T-helper 1 cell (primary cell): Measurements from ENCODE around the gene ANO6.
"Not testable (repeated sequence)": the region's sequence is repeated elsewhere in the genome, so short reads cannot be mapped to it uniquely, and the experiment has no call there.

Experiments
- DNase-seq, 5 donors: peaks; one replicate each; pipeline ENCODE4 v3.0.0-alpha.2; 2012 to 2020

Gene ANO6

DNA sequence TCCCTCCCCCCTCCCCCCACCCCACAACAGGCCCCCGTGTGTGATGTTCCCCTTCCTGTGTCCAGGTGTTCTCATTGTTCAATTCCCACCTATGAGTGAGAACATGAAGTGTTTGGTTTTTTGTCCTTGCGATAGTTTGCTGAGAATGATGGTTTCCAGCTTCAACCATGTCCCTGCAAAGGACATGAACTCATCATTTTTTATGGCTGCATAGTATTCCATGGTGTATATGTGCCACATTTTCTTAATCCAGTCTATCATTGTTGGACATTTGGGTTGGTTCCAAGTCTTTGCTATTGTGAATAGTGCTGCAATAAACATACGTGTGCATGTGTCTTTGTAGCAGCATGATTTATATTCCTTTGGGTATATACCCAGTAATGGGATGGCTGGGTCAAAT is 101.4 kb downstream of the ANO6 start:
- DNase-seq: not testable (repeated sequence)

DNA sequence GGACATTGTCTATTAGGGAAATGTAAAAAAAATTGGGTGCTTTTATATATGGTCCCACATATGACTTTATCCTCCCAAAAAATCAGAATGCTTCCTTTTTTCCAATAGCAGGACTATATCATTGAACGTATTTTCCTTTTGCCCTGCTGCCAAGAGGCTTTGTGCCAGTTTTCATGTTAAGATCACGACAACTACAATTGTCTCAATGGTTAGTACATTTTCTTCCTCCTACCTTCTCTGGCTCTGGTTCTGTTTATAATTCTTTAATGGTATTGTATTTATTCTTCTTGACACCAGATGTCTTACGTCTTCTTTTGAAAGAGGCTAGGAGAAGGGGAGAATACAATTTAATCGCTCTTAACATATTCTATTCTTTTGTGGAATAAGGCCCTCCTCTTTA is 106.9 kb downstream of the ANO6 start:
- no peak for DNase-seq

DNA sequence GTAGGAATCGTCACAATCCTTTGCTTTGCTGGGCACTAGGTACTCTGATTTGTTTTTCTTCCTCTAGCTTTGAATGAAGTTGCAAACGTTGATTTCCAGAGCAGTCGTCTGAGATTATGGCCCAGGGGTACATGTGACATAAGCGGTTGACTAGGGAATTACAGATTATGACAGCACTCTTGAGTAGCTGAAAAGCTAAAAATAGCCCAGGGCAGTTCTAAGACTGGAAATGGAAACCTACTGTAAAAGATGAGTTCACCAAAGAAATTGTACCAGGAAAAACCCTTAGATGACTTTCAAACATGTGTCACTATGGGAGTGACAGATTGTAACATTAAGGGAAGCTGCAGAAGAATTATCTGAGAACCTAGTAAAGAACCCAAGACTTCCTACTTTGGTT is 108.5 kb downstream of the ANO6 start:
- DNase-seq: no peak

DNA sequence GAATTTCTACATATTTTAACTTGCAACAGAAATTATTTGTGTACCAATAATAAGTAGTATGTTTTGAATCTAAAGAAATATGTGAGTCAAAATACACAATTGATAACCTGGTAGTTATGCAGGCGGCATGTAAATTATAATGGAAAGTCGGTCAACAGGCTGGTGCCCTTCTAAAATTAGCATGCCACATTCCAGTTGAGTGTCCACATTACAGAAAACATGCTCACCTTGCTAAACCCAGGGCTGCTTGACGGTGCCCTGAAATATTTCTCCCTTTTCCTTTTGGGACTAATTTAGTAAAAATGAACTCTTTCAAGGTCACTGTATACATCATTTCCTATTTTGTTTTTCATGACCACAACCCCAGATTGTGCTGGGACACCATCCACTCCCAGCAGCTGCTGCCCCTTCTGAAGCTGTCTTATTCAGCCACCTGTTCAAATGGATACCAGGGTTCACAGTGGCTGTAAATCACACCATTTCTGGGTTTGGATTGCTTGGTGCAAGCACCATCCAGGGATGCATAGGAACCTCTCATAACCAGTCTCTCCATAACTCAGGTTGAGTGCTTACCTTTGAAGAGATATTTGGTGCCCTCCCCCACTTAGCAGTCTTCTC is 110.6 kb downstream of the ANO6 start:
- no peak for DNase-seq

DNA sequence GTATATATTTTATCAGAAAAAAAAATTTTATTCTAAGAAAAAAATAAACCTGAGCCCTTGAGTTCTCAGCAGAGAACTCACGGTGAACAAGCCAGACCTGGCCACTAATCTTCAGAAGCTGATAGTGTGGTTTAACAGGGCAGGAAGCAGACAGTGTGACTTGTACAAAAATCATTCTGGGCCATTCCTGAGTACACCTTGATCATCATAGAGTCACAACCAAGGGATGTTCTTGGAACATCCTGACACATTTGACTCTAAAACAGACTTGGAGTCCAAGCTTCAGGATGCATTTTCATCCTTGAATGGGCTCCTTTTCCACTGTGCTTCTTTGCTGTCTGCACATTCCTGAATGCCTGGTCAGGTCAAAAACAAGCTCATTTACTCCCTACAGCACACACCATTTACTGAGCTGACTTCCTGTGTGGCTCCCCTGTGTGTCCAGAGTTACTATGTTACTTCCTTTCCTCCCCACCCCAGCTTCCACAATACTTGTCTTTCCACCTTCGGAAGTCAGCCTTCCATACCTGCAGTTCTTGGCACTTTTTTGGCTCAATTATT is 112.0 kb downstream of the ANO6 start:
- no peak for DNase-seq

DNA sequence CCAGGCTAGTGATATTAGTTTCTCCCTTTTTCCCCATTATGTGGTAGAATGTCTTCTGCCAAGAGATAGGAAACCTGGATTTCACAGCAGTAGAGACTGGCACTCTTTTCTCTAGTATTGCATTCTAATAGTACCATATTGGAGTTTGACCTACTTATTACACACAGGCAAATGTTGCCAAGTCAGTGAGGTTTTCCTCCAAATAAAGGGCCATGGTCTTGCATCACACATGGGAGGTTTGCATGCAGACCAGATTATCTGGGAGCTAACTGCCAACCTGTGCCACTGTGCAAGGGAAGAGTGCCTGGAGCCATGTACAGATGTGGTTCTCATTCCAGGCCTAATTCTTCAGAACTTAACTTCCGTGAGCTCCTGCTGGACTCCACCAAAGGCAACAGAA is 113.3 kb downstream of the ANO6 start:
- no peak for DNase-seq

DNA sequence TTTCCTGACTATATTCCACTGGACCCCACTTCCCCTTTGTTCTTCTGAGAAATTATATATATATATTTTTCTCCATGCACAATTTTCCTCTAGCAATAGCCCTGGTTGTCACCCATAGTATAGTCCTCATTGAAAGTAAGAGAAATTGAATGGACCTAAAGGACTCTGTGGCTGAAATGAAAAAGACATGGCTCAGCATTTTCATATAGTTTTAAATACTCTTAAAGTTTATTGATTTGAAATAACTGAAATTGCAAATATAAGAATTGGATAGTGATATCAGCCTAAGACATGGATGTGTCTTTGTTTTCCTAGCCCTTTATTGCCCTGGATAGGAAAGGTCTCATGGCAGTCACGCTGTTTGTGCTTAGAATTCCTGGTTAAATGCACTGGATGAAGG is 113.8 kb downstream of the ANO6 start:
- DNase-seq: no peak

DNA sequence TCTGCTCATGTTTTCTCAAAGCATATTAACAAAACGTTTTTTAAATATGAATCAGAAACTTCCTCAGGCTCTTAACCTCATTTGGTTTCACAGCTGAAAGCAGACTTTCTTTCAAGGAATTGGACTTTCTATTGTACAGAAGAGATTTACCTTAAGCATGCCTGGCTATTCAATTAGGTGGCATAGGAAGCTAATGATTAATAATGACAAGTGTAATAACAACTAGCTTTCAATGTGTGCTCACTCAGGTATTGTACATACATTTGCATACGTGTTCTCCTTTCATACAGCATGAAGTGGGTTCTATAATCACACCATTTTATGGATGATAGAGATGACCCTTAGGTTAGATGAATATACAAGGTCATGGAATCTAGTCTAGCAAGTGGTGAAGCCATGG is 115.7 kb downstream of the ANO6 start:
- no peak for DNase-seq

DNA sequence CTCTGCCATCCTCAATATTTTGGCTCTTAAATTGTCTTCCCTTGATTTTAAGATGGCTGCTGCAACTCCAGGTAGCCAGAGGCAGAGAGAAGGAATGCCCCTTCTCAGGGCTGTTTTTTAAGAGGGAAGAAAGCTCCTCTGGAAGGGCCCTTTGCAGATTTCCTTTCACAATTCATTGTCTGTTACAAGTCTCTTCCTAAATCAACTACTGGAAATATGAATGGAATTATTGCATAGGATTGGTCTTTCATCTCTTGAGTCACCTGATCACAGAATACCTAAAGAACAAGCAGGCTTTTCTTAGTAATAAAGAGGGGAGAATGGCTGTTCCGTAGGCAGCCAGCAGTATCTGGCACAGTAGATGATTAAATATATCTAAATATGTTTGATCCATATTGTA is 118.5 kb downstream of the ANO6 start:
- no peak for DNase-seq

DNA sequence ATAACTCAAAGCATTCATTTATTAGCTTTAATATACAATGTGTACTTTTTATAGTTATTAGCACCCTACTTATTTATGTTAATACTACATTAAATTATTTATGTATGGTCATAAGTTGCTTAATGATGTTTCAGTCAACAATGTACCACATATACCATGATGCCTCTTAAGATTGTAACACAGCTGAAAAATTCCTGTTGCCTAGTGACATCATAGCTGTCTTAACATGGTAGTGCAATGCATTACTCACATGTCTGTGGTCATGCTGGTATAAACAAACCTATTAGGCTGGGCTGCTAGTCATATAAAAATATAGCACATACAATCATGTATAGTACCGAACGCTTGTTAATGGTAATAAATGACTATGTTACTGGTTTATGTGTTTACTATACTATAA is 120.4 kb downstream of the ANO6 start:
- no peak for DNase-seq

DNA sequence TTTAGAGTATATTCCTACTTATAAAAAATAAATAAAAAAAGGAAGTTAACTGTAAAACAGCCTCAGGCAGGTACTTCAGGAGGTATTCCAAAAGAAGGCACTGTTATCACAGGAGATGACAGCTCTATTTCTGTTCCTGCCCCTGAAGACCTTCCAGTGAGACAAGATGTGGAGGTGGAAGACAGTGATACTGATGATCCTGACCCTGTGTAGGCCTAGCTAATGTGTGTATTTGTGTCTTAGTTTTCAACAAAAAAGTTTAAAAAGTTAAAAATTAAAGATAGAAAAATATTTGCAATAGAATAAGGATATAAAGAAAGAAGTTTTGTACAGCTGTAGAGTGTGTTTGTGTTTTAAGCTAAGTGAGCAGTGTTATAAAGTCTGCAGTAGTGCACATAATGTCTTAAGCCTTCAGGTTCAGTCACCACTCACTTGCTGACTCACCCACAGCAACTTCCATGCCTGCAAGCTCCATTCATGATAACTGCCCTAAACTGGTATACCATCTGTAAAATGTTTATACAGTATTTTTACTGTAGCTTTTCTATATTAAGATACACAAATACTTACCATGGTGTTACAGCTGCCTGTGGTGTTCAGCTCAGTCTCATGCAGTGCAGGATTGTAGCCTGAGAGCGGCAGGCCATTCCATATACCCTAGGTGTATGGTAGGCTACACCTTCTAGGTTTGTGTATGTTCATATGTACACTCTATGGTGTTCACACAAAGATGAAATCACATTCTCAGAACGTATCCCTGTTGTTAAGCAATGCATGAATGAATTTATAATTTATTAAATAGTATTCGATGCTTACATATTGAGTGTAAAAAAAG is 121.1 kb downstream of the ANO6 start:
- DNase-seq: no peak

DNA sequence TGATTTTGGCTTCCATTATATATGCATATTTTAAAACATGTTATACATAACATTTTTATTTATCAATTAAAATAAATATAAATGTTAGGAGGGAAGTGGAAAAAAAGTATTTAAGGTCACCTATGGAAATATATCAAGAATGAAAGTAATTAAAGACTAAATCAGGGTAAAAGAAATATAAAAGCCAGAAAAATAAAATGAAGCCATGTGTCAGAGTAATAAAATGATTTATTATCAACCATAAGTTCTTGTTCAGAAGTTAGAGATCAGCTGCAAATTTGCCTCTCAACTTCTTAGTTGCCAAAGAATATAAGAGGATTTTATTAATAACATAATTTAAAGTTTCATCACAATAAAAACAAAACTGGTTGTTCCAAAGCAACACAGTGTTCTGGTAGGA is 121.9 kb downstream of the ANO6 start:
- DNase-seq: no peak

DNA sequence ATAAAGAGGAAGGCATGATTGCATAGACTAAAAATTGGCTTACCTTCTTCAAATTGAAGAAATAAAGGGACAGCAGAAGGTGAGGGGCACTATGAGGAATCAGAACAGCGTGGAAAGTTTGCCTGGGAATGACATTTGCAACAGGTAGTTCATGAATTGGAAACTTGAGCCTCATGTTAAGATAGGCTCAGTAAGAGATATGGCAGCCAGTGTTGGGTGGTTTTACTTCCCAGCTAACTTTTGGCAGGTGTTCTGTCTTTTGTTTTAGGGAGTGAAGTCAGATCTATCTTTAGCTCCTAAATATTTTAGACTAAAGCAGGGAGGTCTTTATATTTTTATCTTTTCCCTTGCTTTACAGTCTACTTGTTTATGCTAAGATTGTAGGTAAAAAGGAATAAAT is 122.4 kb downstream of the ANO6 start:
- DNase-seq: no peak

DNA sequence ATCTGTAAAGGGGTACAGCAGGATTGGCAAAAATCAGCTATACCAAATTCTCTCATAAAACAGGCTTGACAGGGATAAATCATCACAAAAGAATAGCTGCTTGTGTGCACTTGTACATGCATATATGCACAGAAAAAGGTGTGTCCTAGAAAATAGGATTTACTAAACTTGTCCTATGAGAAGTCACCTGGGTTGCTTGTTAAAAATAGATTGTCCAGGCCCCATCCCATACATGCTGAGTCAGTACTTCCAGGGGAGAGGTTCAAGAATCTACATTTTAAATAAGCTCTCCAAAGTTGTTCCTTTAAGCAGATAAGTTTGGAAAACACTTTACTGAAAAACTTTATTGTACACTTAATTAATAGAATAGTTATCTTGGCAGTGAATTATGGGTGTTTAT is 123.1 kb downstream of the ANO6 start:
- no peak for DNase-seq

DNA sequence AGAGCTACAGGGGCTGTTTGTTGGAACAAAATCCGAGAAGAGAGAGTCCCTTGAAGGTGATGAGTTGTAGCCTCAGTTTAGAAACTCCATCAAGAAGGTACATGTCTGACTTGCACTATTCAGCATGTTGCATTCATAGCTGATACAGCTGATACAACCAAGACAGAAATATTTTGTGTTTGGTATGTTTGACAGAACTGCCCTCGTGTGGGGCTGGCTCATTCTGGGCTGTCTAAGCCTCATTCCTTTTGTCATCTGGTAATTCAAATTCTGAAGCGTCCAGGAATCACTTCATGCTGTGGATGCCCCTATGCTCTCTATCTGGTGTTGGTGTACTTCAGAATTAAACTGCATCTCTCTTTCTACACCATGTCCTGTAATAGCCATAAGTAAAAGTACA is 126.3 kb downstream of the ANO6 start:
- DNase-seq: no peak

DNA sequence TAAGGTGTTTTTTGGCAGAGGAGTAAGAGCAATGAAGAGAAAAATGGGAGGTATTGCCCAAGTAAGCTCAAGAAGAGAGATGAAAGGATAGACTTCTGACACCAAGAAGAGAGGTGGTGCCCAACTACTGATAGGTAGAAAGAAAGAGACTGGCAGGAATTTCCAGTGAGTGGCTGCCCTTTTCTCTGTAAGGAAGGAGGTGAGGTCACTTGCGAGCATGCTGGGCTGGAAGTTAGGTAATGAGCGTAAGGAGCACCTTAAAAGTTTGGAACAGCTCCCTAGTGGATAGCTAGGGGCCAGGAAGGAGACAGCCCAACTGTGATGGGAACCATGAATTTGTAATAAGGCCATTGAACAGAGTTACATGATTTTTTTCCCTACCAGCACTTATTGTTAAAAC is 127.0 kb downstream of the ANO6 start:
- no peak for DNase-seq

DNA sequence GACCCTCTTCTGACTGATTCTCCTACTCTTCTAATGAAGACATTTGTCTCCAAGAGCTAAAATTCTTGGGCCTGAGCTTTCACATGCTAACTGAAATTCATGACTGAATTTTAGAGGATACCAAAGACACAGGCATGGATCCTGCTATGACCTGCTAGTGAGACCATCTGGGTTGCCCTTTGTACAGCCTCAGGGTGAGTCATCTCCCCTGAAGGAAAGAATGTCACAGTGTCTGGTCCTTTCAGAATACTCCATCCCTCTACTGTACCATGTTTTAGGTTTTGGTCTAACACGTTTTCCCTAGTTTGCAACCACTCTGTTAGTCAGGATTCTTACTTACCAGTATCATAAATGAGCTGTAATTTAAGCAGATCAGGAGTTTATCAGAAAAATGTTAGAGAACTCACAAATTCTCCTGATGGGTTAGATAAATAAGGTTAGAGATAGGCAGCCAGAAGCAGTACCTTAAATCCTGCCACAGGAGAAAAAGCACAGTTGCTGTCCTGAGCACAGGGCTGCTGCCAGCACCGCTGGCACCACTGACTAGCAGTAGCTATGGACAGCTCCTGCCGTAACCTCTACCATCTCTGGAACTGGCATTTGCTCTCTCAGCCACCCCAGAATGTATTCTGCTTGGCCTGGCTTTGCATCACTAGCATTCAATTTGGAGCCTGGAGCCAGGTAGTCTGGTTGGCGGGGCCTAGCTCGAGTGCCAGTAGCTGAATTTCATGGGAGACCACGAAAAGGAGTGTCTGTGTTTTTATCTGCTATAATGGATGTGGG is 127.6 kb downstream of the ANO6 start:
- DNase-seq: no peak

DNA sequence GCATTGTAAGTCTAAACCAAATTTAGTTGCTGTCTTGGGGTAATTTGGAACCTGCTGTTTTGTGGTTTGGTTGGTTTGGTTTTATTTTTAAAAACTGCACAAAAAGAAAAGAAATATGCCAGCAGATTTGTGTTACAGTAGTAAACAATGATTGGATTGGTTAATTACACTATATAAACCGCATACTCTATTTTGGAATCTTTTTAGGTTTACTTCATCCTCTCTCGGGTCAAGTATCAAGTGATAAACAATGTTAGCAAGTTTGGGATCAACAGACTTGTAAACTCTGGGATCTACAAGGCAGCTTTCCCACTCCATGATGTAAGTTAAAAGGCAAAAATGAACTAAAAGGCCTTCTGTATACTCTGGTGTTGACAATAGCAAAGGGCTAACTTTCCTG is 132.4 kb downstream of the ANO6 start:
- DNase-seq: no peak

DNA sequence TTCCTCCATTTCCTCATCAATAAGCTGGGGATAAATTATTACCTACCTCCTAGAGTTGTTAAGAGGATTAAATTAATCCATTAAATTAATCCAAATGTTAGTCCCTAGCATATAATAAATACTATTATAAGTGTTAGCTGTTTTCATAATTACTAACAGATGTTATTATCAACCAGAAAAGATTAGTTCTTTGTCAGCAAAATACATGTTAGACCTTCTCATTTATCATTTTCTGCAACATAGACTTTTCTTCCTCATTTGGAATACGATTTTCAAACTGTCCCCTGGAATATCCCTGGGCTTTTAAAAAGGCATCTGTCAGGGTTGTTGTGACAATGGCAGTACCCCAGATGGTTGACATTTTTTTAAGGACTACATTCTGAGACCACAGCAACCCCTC is 133.1 kb downstream of the ANO6 start:
- no peak for DNase-seq

DNA sequence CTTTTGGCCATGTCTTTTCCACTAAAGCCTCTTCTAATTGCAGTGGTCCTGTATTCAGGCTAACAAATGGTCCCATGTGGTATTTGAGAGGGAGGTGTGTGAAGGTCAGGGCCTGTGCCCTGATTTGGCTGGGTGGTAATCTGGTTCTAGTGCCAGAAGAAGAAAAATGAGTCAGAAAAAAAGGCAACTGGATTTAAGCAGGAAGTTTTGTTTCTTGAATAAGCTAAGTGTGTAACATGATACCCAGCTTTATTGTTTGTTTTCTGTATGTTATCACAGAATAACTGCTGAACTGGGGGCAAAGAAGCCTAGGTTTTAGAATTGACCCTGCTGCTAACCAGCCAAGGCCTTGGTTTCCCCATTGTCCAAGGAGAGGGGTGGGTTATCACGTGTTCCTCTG is 134.0 kb downstream of the ANO6 start:
- DNase-seq: no peak

DNA sequence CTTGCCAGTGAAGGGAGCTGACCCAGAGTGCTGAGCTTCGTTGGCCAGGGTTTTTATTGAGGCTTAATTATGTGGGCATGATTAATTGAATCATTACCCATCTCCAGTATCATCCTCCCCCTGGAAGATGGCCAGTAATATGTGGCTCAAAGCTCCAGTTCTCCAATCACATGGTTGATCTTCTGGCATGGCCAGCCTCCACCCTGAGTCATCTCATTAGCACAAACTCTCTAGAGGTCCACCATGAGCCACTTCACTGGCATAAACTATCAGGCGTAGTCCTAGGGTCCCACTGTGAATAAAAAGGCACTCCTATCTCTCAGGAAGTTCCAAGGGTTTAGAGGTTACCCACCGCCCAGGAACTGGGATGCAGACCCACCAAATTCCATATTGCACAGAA is 135.0 kb downstream of the ANO6 start:
- no peak for DNase-seq

DNA sequence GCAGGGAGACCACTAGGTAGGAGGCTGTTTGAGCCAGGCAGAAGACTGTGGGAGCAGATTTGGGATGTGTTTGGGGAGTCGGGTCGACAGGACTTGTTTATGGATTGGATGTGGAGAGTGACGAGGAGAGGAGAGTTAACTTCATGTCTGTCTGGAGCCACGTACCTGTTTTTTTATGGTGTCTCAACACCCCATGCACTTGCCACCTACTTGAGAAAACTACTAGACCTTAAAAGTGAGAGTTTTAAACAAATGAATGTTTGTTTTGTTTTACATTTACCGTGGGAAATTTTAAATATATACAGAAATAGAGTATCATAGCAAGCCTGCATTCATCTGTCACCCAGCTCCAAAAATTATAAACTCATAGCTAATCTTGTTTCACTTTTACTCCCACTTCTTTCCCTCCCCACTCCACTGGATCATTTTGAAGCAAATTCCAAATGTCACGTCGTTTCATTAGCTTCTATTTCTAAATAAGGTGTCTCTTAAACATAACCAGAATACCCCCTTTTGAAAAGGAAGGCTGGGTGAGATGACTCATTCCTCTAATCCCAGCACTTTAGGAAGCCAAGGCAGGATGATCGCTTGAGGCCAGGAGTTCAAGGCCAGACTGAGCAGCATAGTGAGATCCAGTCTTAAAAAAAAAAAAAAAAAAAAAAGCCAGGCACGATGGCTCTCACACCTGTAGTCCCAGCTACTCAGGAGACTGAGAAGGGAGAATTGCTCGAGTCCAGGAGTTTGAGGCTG is 136.2 kb downstream of the ANO6 start:
- DNase-seq: no peak

DNA sequence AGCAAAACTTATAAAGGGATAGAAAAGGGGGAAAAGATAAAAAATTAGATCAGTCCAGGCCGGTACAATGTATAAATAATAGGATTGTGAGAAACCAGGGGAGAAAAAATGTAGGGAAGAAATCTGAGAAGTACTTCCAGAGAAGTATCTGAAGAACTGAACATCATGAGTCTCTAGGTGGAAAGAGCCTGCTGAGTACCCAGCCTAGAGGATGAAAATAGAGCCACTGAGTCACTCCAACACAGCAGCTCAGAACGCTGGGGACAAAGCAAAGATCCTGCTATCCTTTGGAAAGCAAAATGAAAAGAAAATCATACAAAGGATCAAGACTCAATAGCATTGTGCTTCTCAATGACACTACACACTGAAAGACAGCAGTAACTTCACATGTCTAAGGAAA is 138.0 kb downstream of the ANO6 start:
- DNase-seq: no peak
